Measurements from ENCODE around the gene TMEM69. TPM values are rescaled to one million over a fixed set of nuclear protein-coding genes. Genes with fewer than 3 reads are reported as not detected.

TMEM69 gene
- total RNA-seq, 1 experiment from 2014 or later = 19.1 TPM

- Histone ChIP-seq H3K36me3 (ENCODE audit: control insufficient read depth, insufficient read depth, low read length) (no peaks in the 10 kb centered on the region), H3K27me3 (ENCODE audit: control insufficient read depth, insufficient read depth, low read length) (no peaks in the 10 kb centered on the region), H3K4me1 (ENCODE audit: control insufficient read depth, insufficient read depth, low read length) (no peaks in the 10 kb centered on the region), H3K9me3 (ENCODE audit: control insufficient read depth, insufficient read depth, low read depth, low read length) (no peaks in the 10 kb centered on the region), H3K4me3 (ENCODE audit: low read depth in 2 of 2, low read length in 2 of 2) (no peak overlapping the region), H3K27ac (ENCODE audit: low read length) (no peak overlapping the region)
- DNase-seq (ENCODE audit: low read depth, low spot score) = no peak
- CTCF ChIA-PET = no interaction called here
- BruUV-seq (replicated peaks) = no TSS peak
- POLR2A ChIA-PET = no interaction called here
- intact Hi-C loops (cut with micrococcal nuclease; ENCODE audit: unreplicated experiment) = no loop called here
- no peak for ATAC-seq
- in situ Hi-C loops (cut with HindIII; ENCODE audit: low pct_unique_long_range_greater_than_20kb, low sequenced_read_pairs) = no loop called here
- TF ChIP-seq POLR2AphosphoS5 (IDR thresholded peaks at IDR 0.05; ENCODE audit: low read depth, low read length) = no peak
- TF ChIP-seq TCF7L2 (IDR thresholded peaks at IDR 0.05; ENCODE audit: low read depth, low read length) = no peak
- no peak for TF ChIP-seq SIN3A (IDR thresholded peaks at IDR 0.05; ENCODE audit: borderline replicate concordance, insufficient read depth, low read depth, low read length)
- TF ChIP-seq CTCF (IDR thresholded peaks at IDR 0.05) = no peak
These were observed 21.1 kb upstream of the TMEM69 start for GRCh38 chr1:45666836-45667235.

- in situ Hi-C loops (cut with HindIII; ENCODE audit: low pct_unique_long_range_greater_than_20kb, low sequenced_read_pairs) = no loop called here
- Histone ChIP-seq H3K4me3 (ENCODE audit: low read depth in 2 of 2, low read length in 2 of 2) (no peak overlapping the region), H3K9me3 (ENCODE audit: control insufficient read depth, insufficient read depth, low read depth, low read length) (no peaks in the 10 kb centered on the region), H3K27me3 (ENCODE audit: control insufficient read depth, insufficient read depth, low read length) (no peaks in the 10 kb centered on the region), H3K36me3 (ENCODE audit: control insufficient read depth, insufficient read depth, low read length) (no peaks in the 10 kb centered on the region), H3K27ac (ENCODE audit: low read length) (no peak overlapping the region), H3K4me1 (ENCODE audit: control insufficient read depth, insufficient read depth, low read length) (no peaks in the 10 kb centered on the region)
- POLR2A ChIA-PET = no interaction called here
- ATAC-seq (no peak), DNase-seq (ENCODE audit: low read depth, low spot score) (no peak)
- intact Hi-C loops (cut with micrococcal nuclease; ENCODE audit: unreplicated experiment) = no loop called here
- no peak for TF ChIP-seq POLR2AphosphoS5 (IDR thresholded peaks at IDR 0.05; ENCODE audit: low read depth, low read length)
- TF ChIP-seq CTCF (IDR thresholded peaks at IDR 0.05) = no peak
- no peak for TF ChIP-seq TCF7L2 (IDR thresholded peaks at IDR 0.05; ENCODE audit: low read depth, low read length)
- no peak for TF ChIP-seq REST (IDR thresholded peaks at IDR 0.05; ENCODE audit: insufficient read depth in 1 of 2, low read depth in 2 of 2, low read length in 1 of 2)
- TF ChIP-seq SIN3A (IDR thresholded peaks at IDR 0.05; ENCODE audit: borderline replicate concordance, insufficient read depth, low read depth, low read length) = no peak
- CTCF ChIA-PET = no interaction called here
- BruUV-seq (replicated peaks) = no TSS peak
These were observed 20.5 kb upstream of the TMEM69 start for GRCh38 chr1:45667321-45668111.
